NB4 (cell line): ENCODE data around the gene FSCN2.

Experiments
- CTCF ChIP-seq: IDR thresholded peaks from one replicate; pipeline ENCODE4 v1.5.1; 2012; ENCODE audit warnings: low read depth, low read length
- POLR2A ChIP-seq: IDR thresholded peaks from 2 replicates; pipeline ENCODE4 v1.6.1; 2011; ENCODE audit warnings: mild to moderate bottlenecking; ENCODE audit not compliant: insufficient read length; ENCODE audit errors: extremely low read depth

GRCh38 chr17:81541123-81541522 lies 12.9 kb downstream of the FSCN2 start:
- no peak for TF ChIP-seq CTCF
- no peak for TF ChIP-seq POLR2A
